Thyroid gland (tissue), 4 donors: ENCODE data around the gene CARD11. TPM values are rescaled to one million over a fixed set of nuclear protein-coding genes. Genes with fewer than 3 reads are reported as not detected.

Experiments
- DNase-seq, 2 donors: peaks; one replicate each; pipeline ENCODE4 v3.0.0-alpha.2; 2019
- H3K27ac ChIP-seq, 3 donors: fragments of 200-600 bp; sonication (generic); 1 replicate in 2 of 3; 2 replicates in 1 of 3; pipeline ENCODE4 v1.5.1; 2016 to 2019; ENCODE audit warnings: mild to moderate bottlenecking in 1 of 3, moderate library complexity in 1 of 3
- H3K27me3 ChIP-seq: fragments of 200-600 bp; sonication (generic); one replicate; pipeline ENCODE4 v1.5.1; 2019
- H3K36me3 ChIP-seq, 2 donors: fragments of 200-600 bp; sonication (generic); one replicate each; pipeline ENCODE4 v1.5.1; 2016 to 2019
- H3K4me1 ChIP-seq, 2 donors: fragments of 200-600 bp; sonication (generic); one replicate each; pipeline ENCODE4 v1.5.1; 2017 to 2019
- H3K4me3 ChIP-seq, 3 donors: fragments of 200-600 bp; sonication (generic); replicated peaks in 1 of 3; 1 replicate in 2 of 3; 2 replicates in 1 of 3; pipeline ENCODE4 v1.5.1; 2016; ENCODE audit warnings: mild to moderate bottlenecking in 1 of 3
- H3K9me3 ChIP-seq: fragments of 200-600 bp; sonication (generic); one replicate; pipeline ENCODE4 v1.5.1; 2017
- POLR2A ChIP-seq, 2 donors: fragments of 450-650 bp; IDR thresholded peaks; one replicate each; pipeline ENCODE4 v1.6.1; 2017; ENCODE audit warnings: antibody characterized with exemption in 2 of 2, mild to moderate bottlenecking in 2 of 2, moderate library complexity in 1 of 2
- WGBS, 2 donors: methylation state at CpG; one replicate each; pipeline ENCODE4 v1.1.5; 2017; 5-methylcytosine and 5-hydroxymethylcytosine counted together
- intact Hi-C: fragments of 100-400 bp; cut with DNase I; formaldehyde crosslinking; loops from one replicate; pipeline ENCODE4 v1.15.1; 2023
- total RNA-seq, 4 donors: library from RNA; depleted of rRNA; stranded (reverse); fragments of >200 nt; gene quantifications; one replicate each; pipeline ENCODE4 v1.2.3, GENCODE V29; 2016
- TF ChIP-seq, protein P1 (sequence below), 6 experiments: fragments of 200-600 bp in 3 of 6; fragments of 450-650 bp in 3 of 6; sonication (generic) in 3 of 6; IDR thresholded peaks; one replicate each; pipeline ENCODE4 v1.5.1; 2016 to 2019; ENCODE audit warnings: antibody characterized with exemption in 6 of 6, mild to moderate bottlenecking in 2 of 6, inconsistent platforms in 1 of 6, moderate library complexity in 1 of 6

CARD11 gene
- total RNA-seq, 4 donors from 2014 or later: 0.45 to 7.7 (median 1.9) TPM

DNA sequence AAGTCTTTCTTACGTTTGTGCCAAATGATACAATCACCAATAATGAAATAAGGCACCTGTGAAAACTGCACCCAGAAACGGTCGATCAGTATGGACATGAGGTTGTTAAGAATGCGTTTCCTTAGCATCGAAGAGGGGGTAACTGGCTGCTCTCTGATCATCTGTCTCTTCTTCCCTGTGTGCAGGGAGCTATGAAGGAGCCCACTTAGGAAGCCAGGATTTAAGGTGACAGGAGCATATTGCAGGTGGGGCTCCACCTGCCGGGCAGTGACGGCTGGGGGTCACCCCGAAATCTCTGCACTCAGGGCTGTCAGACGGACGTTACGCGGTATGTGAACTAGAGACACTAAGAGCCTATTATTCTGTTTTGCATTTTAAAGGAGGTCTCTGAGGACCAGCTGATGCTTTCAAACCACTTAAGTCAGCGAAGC lies 64.5 kb downstream of the CARD11 start:
- H3K27ac ChIP-seq: no peak overlapping the region
- no peaks in the 10 kb centered on the region for H3K36me3 ChIP-seq
- 31 to 35% methylated on average over 13 of the region's 13 CpGs for WGBS, 2 donors
- H3K4me1 ChIP-seq: peaks cover 4 to 10% of the 10 kb centered on the region in 2 donors
- no peak for DNase-seq
- H3K9me3 ChIP-seq: no peaks in the 10 kb centered on the region
- no peaks in the 10 kb centered on the region for H3K27me3 ChIP-seq
- H3K4me3 ChIP-seq: no peak overlapping the region
- TF ChIP-seq, protein P1, sequence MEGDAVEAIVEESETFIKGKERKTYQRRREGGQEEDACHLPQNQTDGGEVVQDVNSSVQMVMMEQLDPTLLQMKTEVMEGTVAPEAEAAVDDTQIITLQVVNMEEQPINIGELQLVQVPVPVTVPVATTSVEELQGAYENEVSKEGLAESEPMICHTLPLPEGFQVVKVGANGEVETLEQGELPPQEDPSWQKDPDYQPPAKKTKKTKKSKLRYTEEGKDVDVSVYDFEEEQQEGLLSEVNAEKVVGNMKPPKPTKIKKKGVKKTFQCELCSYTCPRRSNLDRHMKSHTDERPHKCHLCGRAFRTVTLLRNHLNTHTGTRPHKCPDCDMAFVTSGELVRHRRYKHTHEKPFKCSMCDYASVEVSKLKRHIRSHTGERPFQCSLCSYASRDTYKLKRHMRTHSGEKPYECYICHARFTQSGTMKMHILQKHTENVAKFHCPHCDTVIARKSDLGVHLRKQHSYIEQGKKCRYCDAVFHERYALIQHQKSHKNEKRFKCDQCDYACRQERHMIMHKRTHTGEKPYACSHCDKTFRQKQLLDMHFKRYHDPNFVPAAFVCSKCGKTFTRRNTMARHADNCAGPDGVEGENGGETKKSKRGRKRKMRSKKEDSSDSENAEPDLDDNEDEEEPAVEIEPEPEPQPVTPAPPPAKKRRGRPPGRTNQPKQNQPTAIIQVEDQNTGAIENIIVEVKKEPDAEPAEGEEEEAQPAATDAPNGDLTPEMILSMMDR (IDR thresholded peaks at IDR 0.05): no peak
- no peak for TF ChIP-seq POLR2A (IDR thresholded peaks at IDR 0.05)
- intact Hi-C loops: no loop called here

- DNase-seq: peak; percentile 67 to 70
- Histone ChIP-seq H3K27me3 (no peaks in the 10 kb centered on the region), H3K4me3 (no peak overlapping the region), H3K36me3 (no peaks in the 10 kb centered on the region), H3K4me1 (peaks cover 4 to 10% of the 10 kb centered on the region in 2 donors), H3K9me3 (no peaks in the 10 kb centered on the region), H3K27ac (no peak overlapping the region)
- no peak for TF ChIP-seq POLR2A (IDR thresholded peaks at IDR 0.05)
- TF ChIP-seq, protein P1 (IDR thresholded peaks at IDR 0.05): no peak
- WGBS, 2 donors: 7 to 14% methylated on average over 15 of the region's 15 CpGs
- intact Hi-C loops: no loop called here
These were observed 65.3 kb downstream of the CARD11 start for GRCh38 chr7:2978408-2978807.

GRCh38 chr7:2975821-2976371 lies 67.8 kb downstream of the CARD11 start:
- 64 to 65% methylated on average over 11 of the region's 11 CpGs for WGBS, 2 donors
- Histone ChIP-seq H3K27me3 (no peaks in the 10 kb centered on the region), H3K4me3 (no peak overlapping the region), H3K4me1 (peaks cover 4 to 10% of the 10 kb centered on the region in 2 donors), H3K9me3 (no peaks in the 10 kb centered on the region), H3K36me3 (no peaks in the 10 kb centered on the region), H3K27ac (no peak overlapping the region)
- no peak for DNase-seq
- TF ChIP-seq POLR2A (IDR thresholded peaks at IDR 0.05): no peak
- TF ChIP-seq, protein P1 (IDR thresholded peaks at IDR 0.05): no peak
- intact Hi-C loops: no loop called here

DNA sequence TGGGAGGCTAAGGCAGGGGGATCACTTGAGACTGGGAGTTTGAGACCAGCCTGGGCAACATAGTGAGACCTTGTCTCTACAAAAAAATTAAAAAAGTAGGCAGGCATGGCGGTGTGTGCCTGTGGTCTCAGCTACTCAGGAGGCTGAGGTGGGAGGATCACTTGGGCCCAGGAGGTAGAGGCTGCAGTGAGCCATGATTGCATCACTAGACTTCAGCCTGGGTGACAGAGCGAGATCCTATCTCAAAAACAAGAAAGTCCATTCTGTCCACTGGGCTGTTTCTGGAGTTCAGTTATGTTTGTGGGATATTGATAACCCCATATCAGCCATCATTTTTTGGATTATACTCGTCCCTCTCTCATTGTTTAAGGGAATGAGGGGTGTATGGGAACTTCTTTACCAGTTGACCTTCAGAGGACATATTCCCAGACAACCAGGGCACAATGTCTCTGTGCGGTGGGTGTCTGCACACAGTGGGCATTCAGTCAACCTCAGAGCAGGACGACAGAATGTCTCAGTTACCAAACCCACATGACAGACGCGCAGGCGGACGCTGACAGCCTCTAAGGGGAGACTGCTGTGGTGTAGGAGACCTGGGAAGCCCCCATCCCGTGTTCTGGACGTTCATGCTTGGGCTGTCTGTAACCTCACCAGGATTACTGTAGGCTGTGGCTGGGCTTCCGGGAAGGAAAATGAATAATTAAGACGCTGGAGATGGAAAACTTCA lies 69.4 kb downstream of the CARD11 start:
- whole genome bisulfite sequencing, 2 donors: 87 to 88% methylated on average over 13 of the region's 13 CpGs
- Histone ChIP-seq H3K9me3 (no peaks in the 10 kb centered on the region), H3K27me3 (no peaks in the 10 kb centered on the region), H3K4me1 (peaks cover 4 to 8% of the 10 kb centered on the region in 2 donors), H3K4me3 (no peak overlapping the region), H3K27ac (no peak overlapping the region), H3K36me3 (no peaks in the 10 kb centered on the region)
- intact Hi-C loops: no loop called here
- TF ChIP-seq POLR2A (IDR thresholded peaks at IDR 0.05): no peak
- TF ChIP-seq, protein P1 (IDR thresholded peaks at IDR 0.05): no peak
- no peak for DNase-seq

GRCh38 chr7:2972835-2973161 lies 70.9 kb downstream of the CARD11 start:
- Histone ChIP-seq H3K27me3 (no peaks in the 10 kb centered on the region), H3K4me3 (no peak overlapping the region), H3K9me3 (no peaks in the 10 kb centered on the region), H3K4me1 (no peaks in the 10 kb centered on the region), H3K27ac (no peak overlapping the region), H3K36me3 (no peaks in the 10 kb centered on the region)
- intact Hi-C loops: no loop called here
- no peak for DNase-seq
- no peak for TF ChIP-seq POLR2A (IDR thresholded peaks at IDR 0.05)
- TF ChIP-seq, protein P1 (IDR thresholded peaks at IDR 0.05): no peak
- 87 to 95% methylated on average over 10 of the region's 10 CpGs for WGBS, 2 donors
